GM21723 (cell line): ENCODE measurements around the gene PTGFRN.

Experiments used
- ATAC-seq: cut with Tn5 transposase; IDR thresholded peaks from one replicate; pipeline ENCODE4 v1.9.1; 2021; ENCODE audit warnings: mild to moderate bottlenecking, moderate library complexity; ENCODE audit not compliant: unreplicated experiment

Gene PTGFRN

DNA sequence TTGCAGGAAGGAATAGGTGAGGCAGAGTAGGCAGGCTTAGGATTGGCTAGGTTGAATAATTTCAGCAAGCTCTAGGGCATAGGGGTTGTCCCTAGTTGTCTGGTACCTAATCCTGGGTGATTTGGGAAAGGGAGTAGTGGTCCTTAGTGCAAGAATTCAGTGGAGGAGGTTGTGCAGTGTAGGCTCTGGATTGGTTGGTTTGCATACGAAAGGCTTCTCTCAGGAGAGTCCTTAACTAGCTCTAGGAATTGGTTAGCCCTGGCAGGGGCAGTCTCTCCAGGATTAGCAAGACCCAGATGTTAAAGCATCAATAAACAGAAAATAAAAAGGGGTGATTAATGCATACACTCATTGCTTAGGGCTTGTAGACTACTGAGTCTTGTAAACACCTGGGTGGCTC lies 82.2 kb downstream of the PTGFRN start:
- ATAC-seq: no peak

DNA sequence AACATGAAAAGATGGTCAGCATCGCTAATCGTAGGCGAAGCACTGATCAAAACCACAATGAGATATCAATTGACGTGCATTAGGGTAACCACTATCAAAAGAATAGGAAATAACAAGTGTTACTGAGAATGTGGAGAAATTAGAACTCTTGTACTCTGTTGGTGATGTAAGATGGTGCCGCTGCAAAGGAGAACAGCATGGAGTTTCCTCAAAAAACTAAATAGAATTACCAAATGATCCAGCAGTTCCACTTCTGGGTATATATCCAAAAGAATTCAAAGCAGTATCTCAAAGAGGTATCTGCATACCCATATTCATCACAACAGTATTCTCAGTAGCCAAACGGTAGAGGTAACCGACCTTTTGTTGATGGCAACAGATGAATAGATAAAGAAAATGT lies 83.6 kb downstream of the PTGFRN start:
- no peak for ATAC-seq

DNA sequence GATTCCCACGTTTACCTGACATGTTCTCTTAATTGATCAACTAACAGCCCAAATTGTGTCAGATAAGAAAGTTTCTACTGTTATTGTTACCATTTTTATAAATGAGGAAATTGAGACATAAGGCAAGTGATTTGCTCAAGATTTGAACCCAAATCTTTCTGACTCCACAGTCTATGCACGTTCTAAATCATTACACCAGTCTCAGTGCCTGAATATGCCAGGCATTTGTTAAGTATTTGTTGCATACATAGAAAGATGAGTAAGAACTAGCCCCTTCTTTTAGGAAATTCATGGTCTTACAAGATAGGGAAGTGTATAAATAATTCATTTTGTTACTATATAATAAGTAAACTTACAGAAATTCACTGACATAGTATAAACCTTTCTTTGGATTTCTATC lies 84.7 kb downstream of the PTGFRN start:
- ATAC-seq: no peak

DNA sequence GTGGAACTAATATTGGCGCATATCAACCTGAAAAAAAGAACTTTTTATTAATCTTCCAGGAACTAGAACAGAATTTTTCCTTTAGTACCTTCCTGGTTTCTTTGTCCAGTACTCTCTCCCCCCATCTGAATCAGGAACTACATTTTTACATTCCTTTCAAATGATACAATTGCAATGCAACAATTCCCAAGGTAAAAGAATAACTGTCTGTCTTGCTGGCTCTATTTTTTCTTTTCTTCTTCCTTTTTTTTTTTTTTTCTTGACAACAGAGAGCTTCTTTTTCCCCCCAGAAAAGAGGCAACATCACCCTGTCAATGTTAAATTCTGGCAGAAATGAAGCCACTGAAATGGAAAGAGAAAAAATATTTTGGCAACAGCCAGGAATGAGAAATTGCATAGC lies 87.3 kb downstream of the PTGFRN start:
- ATAC-seq: no peak

DNA sequence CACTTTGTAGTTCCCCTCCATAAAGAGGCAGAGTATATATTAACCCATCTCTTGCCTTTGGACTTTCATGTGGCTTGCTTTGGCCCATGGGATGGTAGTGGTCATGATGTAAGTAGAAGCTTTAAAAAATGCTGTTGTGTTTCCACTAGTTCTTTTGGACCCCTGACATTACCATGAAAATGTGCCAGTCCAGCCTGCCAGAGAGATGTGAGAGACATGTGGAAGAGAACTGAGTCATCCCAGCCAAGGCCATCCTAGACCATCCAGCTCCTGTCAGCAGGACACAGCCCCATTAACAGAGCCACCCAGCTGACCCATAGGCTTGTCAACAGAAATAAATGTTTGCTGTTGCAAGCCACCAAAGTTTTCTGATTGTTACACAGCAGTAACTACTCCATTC lies 87.9 kb downstream of the PTGFRN start:
- no peak for ATAC-seq

DNA sequence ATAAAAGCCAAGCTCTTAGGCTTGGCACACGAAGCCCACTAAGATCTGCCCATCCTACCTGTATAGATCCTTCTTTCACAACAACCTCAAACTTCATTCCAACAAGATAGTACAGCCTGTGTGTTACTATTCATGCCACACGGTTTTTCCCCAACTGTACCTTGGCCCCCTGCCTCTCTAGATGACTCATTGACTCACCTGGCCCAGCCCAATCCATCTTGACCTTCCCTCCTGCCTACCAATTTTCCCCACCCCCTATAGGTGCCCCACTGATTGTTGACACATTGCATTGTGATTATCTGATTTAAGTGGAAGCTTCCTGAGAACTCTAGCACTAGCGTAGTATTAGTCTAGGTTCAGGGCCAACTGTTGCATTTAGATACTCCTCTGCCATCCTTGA lies 89.9 kb downstream of the PTGFRN start:
- no peak for ATAC-seq

DNA sequence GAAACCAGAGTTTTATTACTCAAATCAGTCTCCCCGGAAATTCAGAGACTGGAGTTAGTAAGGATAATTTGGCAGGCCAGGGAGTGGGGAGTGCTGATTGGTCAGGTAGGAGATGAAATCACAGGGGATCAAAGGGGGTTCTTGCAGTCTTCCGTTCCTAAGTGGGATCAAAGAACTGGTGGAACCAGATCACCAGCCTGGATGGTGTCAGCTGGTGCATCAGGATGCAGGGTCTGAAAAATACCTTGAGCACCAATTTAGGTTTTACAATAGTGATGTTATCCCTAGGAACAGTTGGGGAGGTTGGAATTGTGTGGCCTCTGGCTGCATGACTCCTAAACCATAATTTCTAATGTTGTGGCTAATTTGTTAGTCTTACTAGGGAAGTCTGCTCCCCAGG lies 90.4 kb downstream of the PTGFRN start:
- ATAC-seq: no peak

DNA sequence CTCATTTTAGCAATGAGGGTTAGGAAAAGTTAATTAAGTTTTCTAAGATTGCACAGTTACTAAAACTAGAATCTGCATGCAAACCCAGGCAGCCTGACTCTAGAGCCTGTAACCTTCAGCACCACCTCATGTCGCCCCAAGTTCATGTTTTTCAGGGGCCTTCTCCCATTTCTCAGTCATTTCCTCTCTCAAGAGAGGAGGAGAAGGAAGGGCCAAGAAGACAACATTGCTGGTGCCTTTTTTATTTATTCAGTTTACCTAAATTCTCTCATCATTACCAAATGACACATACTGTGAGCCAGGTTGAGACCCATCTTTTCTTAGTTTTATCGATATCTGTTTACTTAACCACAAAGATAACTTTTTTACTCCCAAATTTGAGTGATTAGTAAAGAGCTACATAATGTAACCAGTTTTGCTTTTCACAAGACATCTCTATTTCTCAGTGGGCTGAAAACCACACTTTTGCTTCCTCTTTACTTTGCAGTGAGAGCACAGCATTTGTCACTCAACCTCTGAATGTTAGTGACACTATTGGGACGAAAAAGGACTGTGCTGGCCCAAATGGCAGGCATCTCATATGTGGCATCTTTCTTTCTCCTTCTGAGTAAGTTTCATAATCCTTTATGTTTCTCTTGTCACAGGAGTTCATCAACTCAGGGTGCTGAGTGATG lies 91.7 kb downstream of the PTGFRN start, which contains the start of gene CD101:
CD101 (plus strand) TSS at position 507 of the 674 bp plus-strand sequence; CDS start at position 565, 58 bp downstream.
- ATAC-seq: peak; percentile 97

DNA sequence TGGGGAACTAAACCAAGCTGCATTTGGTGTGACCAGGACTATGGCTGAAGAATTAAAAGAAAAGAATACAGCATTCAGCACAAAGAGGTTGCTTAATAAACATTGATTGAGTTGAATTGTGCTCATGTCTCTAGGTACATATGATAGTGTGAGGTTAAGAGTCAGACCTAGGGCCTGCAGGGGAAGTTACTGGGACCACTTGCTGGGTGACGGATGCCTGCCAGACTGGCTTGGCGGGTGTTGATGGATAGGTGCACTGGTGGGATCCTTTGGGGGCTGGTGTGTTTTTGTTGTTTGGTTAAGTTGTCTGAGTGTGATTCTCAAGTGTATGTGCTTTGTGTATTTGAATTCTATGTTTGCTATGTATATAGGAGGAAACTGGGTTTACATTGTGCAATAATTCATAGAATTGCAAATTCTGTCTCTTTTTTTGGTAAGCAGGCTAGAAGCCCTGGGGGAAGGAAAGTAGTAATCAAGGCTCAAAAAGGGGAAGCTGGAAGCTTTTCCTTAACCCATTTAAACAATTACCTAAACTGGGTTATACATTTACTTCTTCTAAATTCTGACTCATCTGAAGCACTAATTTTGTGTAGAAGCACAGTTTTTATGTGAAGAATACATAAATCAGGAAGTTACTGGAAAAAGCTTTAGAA lies 93.6 kb downstream of the PTGFRN start:
- no peak for ATAC-seq

DNA sequence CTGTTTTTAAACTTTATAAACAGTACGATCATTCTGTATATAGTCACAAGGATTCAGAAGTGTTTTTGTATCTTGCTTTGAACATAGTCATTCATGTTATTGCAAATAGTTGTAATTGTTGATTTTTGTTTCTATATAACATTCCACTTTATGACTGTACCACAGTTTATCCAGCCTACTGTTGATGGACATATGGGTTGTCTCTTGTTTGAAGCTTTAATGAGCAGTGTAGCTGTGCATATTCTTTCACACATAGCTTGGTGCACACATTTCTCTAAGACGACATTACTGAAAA lies 98.0 kb downstream of the PTGFRN start:
- ATAC-seq: no peak

DNA sequence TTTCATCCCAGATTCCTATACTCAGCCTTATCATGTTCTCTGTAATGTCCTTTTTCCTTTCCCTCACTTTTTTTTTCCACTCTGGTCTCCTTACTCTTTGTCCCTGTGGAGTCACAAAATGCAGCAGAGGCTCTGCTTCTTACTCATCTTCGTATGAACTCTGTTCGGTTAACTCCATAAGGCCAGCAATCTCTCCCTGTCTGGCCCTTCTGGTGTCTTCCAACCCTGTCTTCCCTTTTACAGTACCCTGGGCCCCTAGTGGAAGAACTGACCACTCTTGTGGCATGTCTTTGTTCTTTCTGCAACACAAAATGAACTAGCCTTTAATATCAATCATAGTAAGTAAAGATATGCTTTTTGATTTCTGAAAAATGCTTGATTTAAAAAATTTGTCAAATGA lies 98.9 kb downstream of the PTGFRN start:
- ATAC-seq: no peak

DNA sequence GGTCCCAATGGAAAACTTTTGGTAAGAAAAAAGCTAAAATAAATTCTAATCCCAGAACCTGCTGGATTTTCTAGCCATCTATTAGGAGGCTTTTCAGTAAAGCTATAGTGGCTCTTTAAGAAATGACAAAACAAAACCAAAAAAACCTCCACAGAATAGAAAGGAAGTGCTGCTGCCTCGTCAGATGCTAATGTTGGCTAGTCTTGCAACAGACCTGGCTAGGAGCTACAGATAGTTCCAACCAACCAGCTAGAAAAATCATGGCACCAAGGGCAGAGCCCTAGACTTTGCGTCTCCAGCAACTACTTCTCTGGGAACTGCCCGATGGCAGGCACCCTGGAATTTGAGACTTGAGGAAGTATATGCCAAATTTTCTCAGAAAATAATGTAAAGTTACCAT lies 99.4 kb downstream of the PTGFRN start:
- ATAC-seq: no peak

DNA sequence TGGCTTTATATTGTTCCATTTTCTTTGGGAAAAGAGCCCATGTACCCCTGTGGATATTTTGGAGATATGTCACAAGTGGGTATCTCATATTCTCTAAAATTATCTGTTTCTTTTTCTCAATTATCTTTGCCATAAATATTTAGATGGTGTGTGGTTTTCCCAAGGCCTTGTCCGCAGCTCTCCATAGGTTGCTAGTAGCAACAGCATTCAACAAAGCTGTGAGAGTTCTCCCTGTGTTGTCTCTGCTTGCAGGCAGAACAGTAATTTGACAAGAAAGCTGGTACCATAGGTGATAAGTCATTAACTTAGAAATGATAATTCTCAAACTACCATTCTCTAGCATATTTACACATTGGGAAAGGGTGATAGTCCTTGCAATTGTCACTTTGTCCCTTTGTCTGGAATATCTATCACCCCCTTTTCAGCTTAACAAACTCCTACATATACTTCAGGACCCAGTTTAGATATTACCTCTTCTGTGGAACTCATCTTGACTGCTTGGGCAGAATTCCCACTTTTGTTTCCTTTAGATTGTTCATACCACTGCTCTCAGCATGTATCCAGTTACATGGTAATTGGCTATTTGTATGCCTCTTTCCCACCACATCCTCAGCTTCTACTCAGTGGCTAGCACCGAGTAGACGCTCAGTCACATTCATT lies 100.7 kb downstream of the PTGFRN start:
- ATAC-seq: no peak

DNA sequence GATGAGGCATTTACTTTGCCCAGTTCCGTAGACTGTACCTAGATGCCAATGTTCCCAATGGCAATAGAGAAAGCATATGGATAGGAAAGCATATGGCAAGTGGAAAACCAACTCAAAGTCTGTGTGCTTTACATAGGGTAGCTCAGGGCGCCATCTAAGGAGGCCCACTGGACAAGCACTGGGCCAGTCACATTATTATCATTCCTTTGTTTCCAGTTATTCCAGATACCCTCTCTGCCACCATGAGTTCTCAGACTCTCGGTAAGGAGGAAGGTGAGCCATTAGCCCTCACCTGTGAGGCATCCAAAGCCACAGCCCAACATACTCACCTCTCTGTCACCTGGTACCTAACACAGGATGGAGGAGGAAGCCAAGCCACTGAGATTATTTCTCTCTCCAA lies 101.6 kb downstream of the PTGFRN start:
- ATAC-seq: no peak

DNA sequence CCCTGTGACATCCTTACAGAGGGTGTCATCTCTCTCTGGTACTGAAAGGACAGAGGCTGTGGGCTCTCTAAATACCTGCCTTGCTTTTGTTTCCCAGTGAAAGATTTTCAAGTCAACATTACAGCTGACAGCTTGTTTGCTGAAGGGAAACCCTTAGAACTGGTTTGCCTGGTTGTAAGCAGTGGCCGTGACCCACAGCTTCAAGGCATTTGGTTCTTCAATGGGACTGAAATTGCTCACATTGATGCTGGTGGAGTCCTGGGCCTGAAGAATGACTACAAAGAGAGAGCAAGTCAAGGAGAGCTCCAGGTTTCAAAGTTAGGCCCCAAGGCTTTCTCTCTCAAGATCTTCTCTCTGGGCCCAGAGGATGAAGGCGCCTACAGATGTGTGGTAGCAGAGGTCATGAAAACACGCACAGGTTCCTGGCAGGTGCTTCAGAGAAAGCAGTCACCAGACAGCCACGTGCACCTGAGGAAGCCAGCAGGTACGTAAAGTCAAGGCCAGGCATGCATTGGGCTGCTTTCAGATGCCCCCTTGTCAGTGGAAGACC lies 103.7 kb downstream of the PTGFRN start:
- no peak for ATAC-seq

DNA sequence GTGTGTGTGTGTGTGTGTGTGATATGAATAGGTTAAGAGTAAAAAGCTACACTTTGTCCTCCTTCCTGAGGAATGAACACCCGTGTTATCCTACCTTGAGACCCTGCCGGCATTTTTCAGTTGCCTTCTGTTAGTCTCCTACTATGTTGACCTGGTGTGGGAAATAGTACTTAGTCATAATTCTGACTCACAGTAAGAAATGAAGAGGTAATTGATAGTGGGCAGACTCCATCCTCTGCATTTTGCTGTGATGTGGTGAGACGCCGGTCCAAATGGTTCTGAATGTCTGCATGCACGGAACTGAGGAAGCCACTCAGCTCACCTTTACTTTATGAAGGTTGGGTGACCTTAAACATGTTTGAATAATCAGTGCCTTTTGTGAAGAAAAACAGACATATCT lies 104.5 kb downstream of the PTGFRN start:
- no peak for ATAC-seq

DNA sequence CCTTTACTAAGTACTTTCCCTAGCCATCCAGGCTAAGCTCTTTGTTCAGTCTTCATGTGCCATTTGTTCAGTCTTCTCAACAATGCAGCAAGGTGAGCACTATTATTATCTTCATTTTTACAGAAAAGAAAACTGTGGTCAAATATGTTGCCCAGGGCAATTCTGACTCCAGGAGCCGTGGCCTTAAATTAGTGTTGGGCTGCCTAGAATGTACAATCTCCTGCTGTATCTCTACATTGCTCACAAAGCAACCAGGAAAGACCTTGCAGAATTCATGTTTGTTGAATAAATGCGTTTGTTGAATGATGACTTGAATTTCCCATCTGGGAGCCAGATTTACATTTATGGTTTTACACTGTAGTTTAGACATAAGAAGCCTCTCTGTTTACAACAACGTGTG lies 106.0 kb downstream of the PTGFRN start:
- ATAC-seq: no peak

DNA sequence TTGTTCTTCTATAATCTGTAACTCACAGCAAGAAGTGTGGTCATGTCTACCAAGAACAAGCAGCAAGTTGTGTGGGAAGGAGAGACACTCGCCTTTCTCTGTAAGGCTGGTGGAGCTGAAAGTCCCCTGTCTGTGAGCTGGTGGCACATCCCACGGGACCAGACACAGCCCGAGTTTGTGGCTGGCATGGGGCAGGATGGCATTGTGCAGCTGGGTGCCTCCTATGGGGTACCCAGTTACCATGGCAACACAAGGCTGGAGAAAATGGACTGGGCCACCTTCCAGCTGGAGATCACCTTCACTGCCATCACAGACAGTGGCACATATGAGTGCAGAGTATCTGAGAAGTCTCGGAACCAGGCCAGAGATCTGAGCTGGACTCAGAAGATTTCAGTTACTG lies 107.3 kb downstream of the PTGFRN start:
- ATAC-seq: no peak

DNA sequence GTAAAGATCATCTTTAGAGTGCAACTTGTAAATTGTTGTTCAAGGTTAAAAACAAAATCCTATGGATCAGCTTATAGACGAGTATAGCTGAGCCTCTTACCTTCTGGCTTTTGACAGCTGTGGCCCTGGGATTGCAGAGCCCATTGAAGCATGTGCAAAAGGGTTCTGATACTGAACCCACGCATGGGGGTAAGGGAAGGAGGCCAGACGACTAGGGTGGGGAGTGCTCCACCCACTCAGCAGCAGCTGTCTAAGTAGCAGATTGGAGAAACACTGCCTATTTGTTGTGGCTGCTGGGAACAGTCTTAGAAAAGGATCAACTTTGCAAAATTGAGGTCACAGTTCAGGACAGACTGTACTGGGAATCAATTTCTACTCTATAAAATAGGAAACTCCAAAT lies 107.9 kb downstream of the PTGFRN start:
- no peak for ATAC-seq

DNA sequence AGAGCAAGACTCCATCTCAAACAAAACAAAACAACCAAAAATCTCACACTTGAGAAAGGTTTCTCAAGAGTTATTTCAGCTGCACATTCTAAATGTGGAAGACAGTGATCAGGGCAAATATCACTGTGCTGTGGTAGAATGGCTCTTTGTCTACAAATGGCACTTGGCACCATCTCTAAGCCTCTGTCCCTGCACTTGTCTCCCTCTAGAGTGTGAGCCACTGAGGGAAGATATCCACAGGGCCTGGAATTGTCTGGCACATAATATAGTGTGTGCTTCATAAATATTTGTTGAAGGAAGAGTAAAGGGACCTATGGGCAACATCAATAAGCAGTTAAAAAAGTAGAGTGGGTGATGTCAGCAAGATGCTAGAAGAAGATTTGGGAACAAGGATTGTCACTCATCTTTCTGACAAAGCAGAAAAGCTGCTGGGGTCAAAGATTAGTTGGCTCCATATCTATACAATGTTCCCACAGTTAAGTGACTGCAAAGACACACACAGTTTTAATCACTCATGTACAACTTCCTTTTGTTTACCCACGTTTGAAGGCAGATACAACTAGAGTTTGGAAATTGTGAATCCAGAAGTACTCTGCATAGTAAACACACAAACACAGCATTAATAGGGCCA lies 110.9 kb downstream of the PTGFRN start:
- no peak for ATAC-seq

DNA sequence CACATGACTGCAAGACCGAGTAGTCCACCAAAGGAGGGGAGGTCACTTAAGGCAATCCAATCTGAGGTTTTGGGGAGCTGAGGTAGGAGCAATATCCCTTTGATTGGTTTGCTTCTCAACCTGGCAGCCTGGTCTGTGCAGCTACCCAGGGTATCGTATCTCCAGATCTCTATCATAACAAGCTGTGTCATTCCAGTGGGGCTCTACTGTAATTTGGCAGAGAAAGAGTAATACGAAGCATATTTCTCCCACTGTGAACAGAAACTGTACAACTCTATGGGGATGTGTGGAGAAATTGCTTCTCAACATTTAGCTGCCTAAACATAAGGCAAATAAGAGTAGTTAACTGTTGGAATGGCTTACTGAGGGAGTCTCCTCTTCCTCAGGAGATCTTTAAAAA lies 112.4 kb downstream of the PTGFRN start:
- ATAC-seq: no peak

DNA sequence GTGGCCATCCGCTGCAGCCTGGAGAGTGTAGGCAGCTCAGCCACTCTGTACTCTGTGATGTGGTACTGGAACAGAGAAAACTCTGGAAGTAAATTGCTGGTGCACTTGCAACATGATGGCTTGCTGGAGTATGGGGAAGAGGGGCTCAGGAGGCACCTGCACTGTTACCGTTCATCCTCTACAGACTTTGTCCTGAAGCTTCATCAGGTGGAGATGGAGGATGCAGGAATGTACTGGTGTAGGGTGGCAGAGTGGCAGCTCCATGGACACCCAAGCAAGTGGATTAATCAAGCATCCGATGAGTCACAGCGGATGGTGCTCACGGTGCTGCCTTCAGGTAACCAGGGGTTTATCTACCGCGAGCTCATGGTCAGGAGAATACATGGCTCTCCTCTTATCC lies 115.9 kb downstream of the PTGFRN start:
- ATAC-seq: no peak
